ENCODE results near the gene RCC2. TPM values are rescaled to one million over a fixed set of nuclear protein-coding genes. Genes with fewer than 3 reads are reported as not detected.

The RCC2 gene
- total and polyA plus RNA-seq, 9 donors, result 15.3 to 52.2 (median 40.7) TPM

DNA sequence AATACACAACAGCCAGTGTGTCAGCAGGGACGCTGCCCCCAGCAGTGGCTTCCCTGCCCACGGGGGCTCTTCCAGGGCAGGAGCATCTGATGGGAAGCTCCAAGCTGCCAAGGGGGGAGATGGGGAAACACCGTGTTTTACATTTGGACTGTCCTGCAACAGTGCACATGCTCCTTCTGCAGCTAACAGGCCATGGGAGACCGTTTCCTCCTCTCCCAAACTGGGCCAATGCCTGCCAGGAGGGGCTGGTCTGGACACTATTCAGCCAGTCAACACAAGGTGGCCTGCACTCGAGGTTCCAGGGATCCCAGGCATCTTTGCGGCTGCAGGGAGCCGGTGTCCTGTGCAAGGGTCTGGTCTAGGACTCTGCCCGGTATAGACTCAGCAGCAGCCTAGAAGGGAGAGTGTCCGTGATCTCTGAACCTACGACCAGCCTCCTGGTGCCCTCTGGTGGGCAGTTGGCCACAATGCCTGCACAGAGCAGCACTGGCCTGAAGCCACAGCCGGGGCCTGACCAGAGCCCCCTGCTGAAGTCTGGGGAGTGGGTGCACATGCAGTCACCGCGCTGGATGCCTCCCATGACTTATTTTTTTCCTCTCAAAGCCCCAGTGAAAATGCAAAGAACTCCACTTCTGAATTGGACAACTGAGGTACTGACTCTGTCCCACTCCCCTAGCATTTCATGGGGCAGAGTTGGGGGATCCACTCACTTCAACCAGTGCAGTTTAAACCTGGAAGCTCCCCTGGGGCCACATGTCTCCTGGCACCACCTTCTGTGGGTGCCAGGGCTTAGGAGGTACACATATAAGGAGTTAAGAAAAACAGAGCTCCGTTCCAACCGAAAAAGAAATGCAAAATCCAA, 33.3 kb downstream of the RCC2 start:
- H3K4me1 ChIP-seq (ENCODE audit: insufficient read depth), result no peaks in the 10 kb centered on the region
- intact Hi-C loops (cut with DNase I), result loop anchor here in 2 of 4 donors (10.0 kb wide), 1 partner anchor 281 kb away; no protein-coding TSS in a partner anchor
- H3K27ac ChIP-seq, result no peak overlapping the region
- H3K9me3 ChIP-seq, result no peaks in the 10 kb centered on the region
- peak; percentile 52 to 77 (median 67) for DNase-seq
- TF ChIP-seq EP300 (IDR thresholded peaks at IDR 0.05), result no peak
- TF ChIP-seq POLR2A (IDR thresholded peaks at IDR 0.05), result no peak
- TF ChIP-seq, protein P1, sequence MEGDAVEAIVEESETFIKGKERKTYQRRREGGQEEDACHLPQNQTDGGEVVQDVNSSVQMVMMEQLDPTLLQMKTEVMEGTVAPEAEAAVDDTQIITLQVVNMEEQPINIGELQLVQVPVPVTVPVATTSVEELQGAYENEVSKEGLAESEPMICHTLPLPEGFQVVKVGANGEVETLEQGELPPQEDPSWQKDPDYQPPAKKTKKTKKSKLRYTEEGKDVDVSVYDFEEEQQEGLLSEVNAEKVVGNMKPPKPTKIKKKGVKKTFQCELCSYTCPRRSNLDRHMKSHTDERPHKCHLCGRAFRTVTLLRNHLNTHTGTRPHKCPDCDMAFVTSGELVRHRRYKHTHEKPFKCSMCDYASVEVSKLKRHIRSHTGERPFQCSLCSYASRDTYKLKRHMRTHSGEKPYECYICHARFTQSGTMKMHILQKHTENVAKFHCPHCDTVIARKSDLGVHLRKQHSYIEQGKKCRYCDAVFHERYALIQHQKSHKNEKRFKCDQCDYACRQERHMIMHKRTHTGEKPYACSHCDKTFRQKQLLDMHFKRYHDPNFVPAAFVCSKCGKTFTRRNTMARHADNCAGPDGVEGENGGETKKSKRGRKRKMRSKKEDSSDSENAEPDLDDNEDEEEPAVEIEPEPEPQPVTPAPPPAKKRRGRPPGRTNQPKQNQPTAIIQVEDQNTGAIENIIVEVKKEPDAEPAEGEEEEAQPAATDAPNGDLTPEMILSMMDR (IDR thresholded peaks at IDR 0.05), result peak; percentile 20 to 34 (median 33)
- 33 to 42% (median 36%) methylated on average over 15 of the region's 15 CpGs for WGBS, 3 donors
- H3K36me3 ChIP-seq, result no peaks in the 10 kb centered on the region
- no peak overlapping the region for H3K4me3 ChIP-seq
- no peaks in the 10 kb centered on the region for H3K27me3 ChIP-seq

DNA sequence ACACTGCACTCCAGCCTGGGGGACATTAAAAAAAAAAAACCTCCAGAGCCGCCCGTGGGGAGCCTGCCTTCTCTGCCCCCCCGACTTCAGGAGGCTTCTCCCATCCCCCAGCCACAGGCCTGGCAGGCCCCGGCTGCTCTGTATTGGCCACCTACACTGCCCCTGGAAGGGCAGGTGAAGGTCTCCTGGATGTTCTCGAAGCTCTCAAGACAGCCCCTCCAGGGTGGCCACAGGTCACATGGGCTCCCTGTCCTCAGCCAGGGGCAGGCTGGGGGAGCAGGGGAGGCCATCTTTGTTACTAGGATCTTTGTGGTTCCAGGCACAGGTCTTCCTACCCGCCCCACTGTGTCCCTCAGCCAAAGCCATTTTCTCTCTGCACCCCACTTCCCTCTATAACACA, 34.7 kb downstream of the RCC2 start:
- Histone ChIP-seq H3K36me3 (no peaks in the 10 kb centered on the region), H3K27ac (no peak overlapping the region), H3K4me1 (ENCODE audit: insufficient read depth) (no peaks in the 10 kb centered on the region), H3K9me3 (no peaks in the 10 kb centered on the region), H3K27me3 (no peaks in the 10 kb centered on the region), H3K4me3 (no peak overlapping the region)
- DNase-seq, result no peak
- TF ChIP-seq EP300 (IDR thresholded peaks at IDR 0.05), result no peak
- TF ChIP-seq POLR2A (IDR thresholded peaks at IDR 0.05), result no peak
- TF ChIP-seq, protein P1 (IDR thresholded peaks at IDR 0.05), result no peak
- 45 to 70% (median 63%) methylated on average over 6 of the region's 6 CpGs for WGBS, 3 donors
- intact Hi-C loops (cut with DNase I), result loop anchor here in 2 of 4 donors (10.0 kb wide), 1 partner anchor 280 kb away; no protein-coding TSS in a partner anchor

DNA sequence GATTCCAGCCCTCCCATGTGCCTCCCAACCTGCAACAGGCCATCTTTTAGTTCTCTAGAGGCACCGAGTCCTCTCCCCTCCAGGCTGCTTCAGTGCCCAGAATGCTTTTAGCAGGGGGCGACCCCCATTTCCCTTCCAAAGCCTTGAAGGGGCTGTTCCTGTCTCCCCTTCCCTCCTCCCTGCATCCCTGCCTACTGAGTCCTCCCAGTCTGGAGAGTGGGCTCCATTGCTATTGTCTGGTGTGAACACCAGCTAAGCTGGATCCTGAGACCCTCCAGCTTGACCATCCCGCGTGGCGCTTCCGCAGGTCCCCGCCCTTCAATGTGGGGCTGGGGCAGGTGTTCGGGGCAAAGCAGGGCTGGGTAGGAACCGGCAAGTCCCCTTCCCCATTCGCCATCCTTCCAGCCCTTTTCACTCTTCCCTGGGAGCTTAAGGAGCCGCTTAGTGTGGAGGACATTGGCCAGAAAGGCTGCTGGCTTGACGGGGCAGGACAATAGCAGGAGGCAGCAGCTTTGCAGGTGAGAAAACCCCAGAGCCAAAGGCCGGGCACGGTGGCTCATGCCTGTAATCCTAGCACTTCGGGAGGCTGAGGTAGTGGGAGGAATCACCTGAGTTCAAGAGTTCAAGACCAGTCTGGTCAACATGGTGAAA, 35.3 kb downstream of the RCC2 start:
- H3K27ac ChIP-seq, result no peak overlapping the region
- TF ChIP-seq EP300 (IDR thresholded peaks at IDR 0.05), result no peak
- TF ChIP-seq, protein P1 (IDR thresholded peaks at IDR 0.05), result no peak
- TF ChIP-seq POLR2A (IDR thresholded peaks at IDR 0.05), result no peak
- no peaks in the 10 kb centered on the region for H3K36me3 ChIP-seq
- DNase-seq, result no peak
- no peaks in the 10 kb centered on the region for H3K4me1 ChIP-seq (ENCODE audit: insufficient read depth)
- no peaks in the 10 kb centered on the region for H3K27me3 ChIP-seq
- H3K4me3 ChIP-seq, result no peak overlapping the region
- WGBS, 3 donors, result 55 to 65% (median 59%) methylated on average over 14 to 15 of the region's 15 CpGs
- H3K9me3 ChIP-seq, result no peaks in the 10 kb centered on the region
- intact Hi-C loops (cut with DNase I), result loop anchor here in 2 of 4 donors (10.0 kb wide), 1 partner anchor 279 kb away; no protein-coding TSS in a partner anchor

DNA sequence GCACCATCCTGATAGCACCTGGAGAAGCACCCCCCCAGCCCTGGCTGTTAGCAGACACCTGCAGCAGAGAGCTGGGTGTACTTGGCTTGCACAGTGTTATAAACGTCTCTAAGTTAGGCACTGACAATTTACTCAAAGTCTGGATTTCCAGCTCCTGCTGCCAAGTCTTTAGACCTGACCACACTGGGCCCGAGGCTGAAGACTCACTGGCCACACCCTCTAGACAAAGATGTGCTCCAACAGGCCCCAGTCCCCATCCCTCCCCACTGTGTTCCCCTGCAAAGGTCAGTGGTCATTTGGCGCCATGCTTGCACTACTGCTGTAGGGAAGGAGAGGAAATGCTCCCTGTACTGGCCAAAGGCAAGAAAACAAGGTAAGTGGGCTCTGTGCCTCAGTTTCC, 36.4 kb downstream of the RCC2 start:
- Histone ChIP-seq H3K4me1 (ENCODE audit: insufficient read depth) (no peaks in the 10 kb centered on the region), H3K36me3 (no peaks in the 10 kb centered on the region), H3K9me3 (no peaks in the 10 kb centered on the region), H3K27ac (no peak overlapping the region), H3K27me3 (no peaks in the 10 kb centered on the region), H3K4me3 (no peak overlapping the region)
- 38 to 47% (median 42%) methylated on average over 3 of the region's 3 CpGs for WGBS, 3 donors
- intact Hi-C loops (cut with DNase I), result loop anchor here in 2 of 4 donors (10.0 kb wide), 1 partner anchor 278 kb away; no protein-coding TSS in a partner anchor
- DNase-seq, result no peak
- no peak for TF ChIP-seq EP300 (IDR thresholded peaks at IDR 0.05)
- TF ChIP-seq, protein P1 (IDR thresholded peaks at IDR 0.05), result no peak
- TF ChIP-seq POLR2A (IDR thresholded peaks at IDR 0.05), result no peak

All from ovary (tissue), 9 donors.